ENCODE results near the gene SENP8. TPM values are rescaled to one million over a fixed set of nuclear protein-coding genes. Genes with fewer than 3 reads are reported as not detected.
A peak's percentile ranks its signal among the peaks of the same experiment; 100 is the strongest.
"Not testable (repeated sequence)": the region's sequence is repeated elsewhere in the genome, so short reads cannot be mapped to it uniquely, and the experiment has no call there.

The SENP8 gene
- total RNA-seq, 4 donors from 2014 or later = 5.1 to 6.7 (median 6.0) TPM

DNA sequence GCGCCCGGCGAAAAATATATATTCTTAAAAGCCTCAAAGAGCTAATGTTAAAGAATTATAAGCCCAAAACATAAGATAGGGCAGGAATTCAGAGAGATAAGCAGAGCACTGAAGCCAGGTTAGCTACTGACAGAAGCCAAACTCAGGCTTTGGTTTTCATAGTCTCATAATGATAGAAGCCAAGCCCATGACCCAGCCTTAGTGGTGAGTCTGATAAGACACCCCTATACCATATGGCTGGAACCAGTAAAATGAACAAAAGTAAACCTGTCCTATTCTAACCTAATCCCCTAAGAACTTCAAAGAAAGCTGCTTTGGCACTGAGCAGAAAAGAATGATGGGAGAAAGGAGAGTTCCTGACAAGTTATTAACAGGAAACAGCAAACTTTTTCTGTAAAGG is 26.2 kb upstream of the SENP8 start:
- Histone ChIP-seq H3K27me3 (no peaks in the 10 kb centered on the region), H3K27ac (peak overlapping the region in 2 of 3 donors; percentile 16 to 65), H3K4me3 (replicated peaks in 1 of 3) (no peak overlapping the region), H3K4me1 (peaks cover 39 to 46% of the 10 kb centered on the region in 2 donors), H3K9me3 (no peaks in the 10 kb centered on the region), H3K36me3 (no peaks in the 10 kb centered on the region)
- WGBS, 2 donors = 97 to 99% methylated on average over 3 of the region's 3 CpGs
- no peak for TF ChIP-seq POLR2A (IDR thresholded peaks at IDR 0.05)
- TF ChIP-seq, protein P1, sequence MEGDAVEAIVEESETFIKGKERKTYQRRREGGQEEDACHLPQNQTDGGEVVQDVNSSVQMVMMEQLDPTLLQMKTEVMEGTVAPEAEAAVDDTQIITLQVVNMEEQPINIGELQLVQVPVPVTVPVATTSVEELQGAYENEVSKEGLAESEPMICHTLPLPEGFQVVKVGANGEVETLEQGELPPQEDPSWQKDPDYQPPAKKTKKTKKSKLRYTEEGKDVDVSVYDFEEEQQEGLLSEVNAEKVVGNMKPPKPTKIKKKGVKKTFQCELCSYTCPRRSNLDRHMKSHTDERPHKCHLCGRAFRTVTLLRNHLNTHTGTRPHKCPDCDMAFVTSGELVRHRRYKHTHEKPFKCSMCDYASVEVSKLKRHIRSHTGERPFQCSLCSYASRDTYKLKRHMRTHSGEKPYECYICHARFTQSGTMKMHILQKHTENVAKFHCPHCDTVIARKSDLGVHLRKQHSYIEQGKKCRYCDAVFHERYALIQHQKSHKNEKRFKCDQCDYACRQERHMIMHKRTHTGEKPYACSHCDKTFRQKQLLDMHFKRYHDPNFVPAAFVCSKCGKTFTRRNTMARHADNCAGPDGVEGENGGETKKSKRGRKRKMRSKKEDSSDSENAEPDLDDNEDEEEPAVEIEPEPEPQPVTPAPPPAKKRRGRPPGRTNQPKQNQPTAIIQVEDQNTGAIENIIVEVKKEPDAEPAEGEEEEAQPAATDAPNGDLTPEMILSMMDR (IDR thresholded peaks at IDR 0.05) = no peak
- intact Hi-C loops (cut with DNase I) = no loop called here
- no peak for DNase-seq

DNA sequence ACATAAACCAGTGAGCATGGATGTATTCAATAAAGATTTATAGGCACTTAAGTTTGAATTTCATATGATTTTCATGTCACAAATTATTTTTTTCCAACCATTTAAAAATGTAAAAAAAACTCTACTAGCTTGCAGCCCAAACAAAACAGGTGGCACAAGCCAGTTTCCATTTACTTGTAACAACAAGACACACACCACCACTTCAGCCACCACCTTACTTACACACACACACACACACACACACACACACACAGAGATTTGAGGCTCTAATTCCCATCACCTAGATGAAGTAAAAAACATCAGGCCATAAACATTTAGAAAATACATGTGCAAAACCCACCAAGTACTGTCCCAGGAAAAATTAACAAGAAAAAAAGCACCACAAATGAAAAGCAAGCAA is 25.5 kb upstream of the SENP8 start:
- intact Hi-C loops (cut with DNase I) = no loop called here
- H3K4me1 ChIP-seq = peaks cover 35 to 39% of the 10 kb centered on the region in 2 donors
- H3K36me3 ChIP-seq = no peaks in the 10 kb centered on the region

DNA sequence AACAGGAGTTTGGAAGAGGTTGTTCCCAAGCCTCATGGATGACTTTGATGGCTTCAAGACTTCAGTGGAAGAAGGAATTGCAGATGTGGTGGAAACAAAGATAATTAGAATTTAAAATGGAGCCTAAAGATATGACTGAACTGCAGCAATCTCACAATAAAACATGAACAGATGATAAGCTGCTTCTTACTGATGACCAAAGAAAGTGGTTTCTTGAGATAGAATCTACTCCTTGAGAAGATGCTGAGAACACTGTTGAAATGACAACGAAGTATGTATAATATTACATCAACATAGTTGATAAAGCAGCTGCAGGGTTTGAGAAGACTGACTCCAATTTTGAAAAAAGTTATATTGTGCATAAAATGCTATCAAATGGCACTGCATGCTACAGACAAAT is 21.4 kb upstream of the SENP8 start:
- 100% methylated on average over 1 of the region's 1 CpG for WGBS, 2 donors
- no peak overlapping the region for H3K4me3 ChIP-seq (replicated peaks in 1 of 3)
- TF ChIP-seq POLR2A (IDR thresholded peaks at IDR 0.05) = no peak
- TF ChIP-seq, protein P1 (IDR thresholded peaks at IDR 0.05) = no peak
- no peaks in the 10 kb centered on the region for H3K9me3 ChIP-seq
- peaks cover 15 to 24% of the 10 kb centered on the region in 2 donors for H3K4me1 ChIP-seq
- no peak overlapping the region for H3K27ac ChIP-seq
- DNase-seq = no peak
- H3K27me3 ChIP-seq = no peaks in the 10 kb centered on the region
- no peaks in the 10 kb centered on the region for H3K36me3 ChIP-seq
- intact Hi-C loops (cut with DNase I) = no loop called here

More for the DNA sequence above, 25.5 kb upstream of the SENP8 start:
- DNase-seq = peak; percentile 64 to 66
- TF ChIP-seq, protein P1 (IDR thresholded peaks at IDR 0.05) = no peak
- TF ChIP-seq POLR2A (IDR thresholded peaks at IDR 0.05) = no peak
- H3K4me3 ChIP-seq (replicated peaks in 1 of 3) = no peak overlapping the region
- H3K9me3 ChIP-seq = no peaks in the 10 kb centered on the region
- peak overlapping the region in 1 of 3 donors; percentile 65 for H3K27ac ChIP-seq
- H3K27me3 ChIP-seq = no peaks in the 10 kb centered on the region

DNA sequence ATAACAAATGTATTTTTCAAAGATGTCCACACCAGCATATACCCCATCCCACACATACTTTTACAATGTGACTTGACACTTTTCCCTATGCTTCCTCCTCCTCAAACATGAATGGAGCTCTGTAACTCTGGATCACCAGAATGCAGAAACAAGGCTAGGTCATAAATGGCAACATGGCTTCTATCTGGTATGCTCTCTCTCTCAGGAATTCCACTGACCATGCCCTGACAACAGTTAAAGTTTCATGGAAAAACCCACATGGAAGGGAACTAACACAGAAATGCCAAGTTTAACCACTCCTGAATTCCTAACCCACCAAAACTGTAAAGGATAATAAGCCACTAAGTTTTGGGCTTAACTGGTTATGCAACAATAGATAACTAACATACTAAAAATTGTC is 20.2 kb upstream of the SENP8 start:
- no peak overlapping the region for H3K27ac ChIP-seq
- TF ChIP-seq, protein P1 (IDR thresholded peaks at IDR 0.05) = no peak
- no peak for TF ChIP-seq POLR2A (IDR thresholded peaks at IDR 0.05)
- H3K9me3 ChIP-seq = no peaks in the 10 kb centered on the region
- H3K27me3 ChIP-seq = no peaks in the 10 kb centered on the region
- no peaks in the 10 kb centered on the region for H3K36me3 ChIP-seq
- DNase-seq = no peak
- peaks cover 10 to 21% of the 10 kb centered on the region in 2 donors for H3K4me1 ChIP-seq
- no peak overlapping the region for H3K4me3 ChIP-seq (replicated peaks in 1 of 3)
- intact Hi-C loops (cut with DNase I) = no loop called here

DNA sequence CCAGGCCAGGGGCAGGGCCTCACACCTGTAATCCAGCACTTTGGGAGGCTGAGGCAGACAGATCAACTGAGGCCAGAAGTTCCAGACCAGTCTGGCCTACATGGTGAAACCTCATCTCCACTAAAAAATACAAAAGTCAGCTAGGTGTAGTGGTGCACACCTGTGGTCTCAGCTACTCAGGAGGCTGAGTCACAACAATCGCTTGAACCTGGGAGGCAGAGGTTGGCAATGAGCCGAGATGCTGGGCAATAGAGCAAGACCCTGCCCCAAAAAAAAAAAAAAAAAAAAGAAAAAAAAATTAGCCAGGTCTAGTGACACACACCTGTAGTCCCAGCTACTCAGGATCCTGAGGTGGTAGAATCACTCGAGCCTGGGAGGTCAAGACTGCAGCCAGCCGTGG is 19.0 kb upstream of the SENP8 start:
- H3K27ac ChIP-seq = no peak overlapping the region
- DNase-seq = peak; percentile 35 to 38
- no peak overlapping the region for H3K4me3 ChIP-seq (replicated peaks in 1 of 3)
- TF ChIP-seq POLR2A (IDR thresholded peaks at IDR 0.05) = no peak
- TF ChIP-seq, protein P1 (IDR thresholded peaks at IDR 0.05) = no peak
- 74 to 78% methylated on average over 4 of the region's 4 CpGs for WGBS, 2 donors
- H3K4me1 ChIP-seq = peaks cover 18% of the 10 kb centered on the region in 2 donors
- no peaks in the 10 kb centered on the region for H3K9me3 ChIP-seq
- no peaks in the 10 kb centered on the region for H3K36me3 ChIP-seq
- intact Hi-C loops (cut with DNase I) = no loop called here
- H3K27me3 ChIP-seq = no peaks in the 10 kb centered on the region

DNA sequence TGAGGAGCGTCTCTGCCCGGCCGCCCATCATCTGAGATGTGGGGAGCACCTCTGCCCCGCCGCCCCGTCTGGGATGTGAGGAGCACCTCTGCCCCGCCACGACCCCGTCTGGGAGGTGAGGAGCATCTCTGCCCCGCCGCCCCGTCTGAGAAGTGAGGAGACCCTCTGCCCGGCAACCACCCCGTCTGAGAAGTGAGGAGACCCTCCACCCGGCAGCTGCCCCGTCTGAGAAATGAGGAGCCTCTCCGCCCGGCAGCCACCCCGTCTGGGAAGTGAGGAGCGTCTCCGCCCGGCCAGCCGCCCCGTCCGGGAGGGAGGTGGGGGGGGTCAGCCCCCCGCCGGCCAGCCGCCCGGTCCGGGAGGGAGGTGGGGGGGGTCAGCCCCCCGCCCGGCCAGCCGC is 17.7 kb upstream of the SENP8 start:
- DNase-seq; H3K9me3 ChIP-seq; H3K36me3 ChIP-seq; intact Hi-C loops (cut with DNase I); H3K27ac ChIP-seq; H3K27me3 ChIP-seq; H3K4me3 ChIP-seq (replicated peaks in 1 of 3): not testable (repeated sequence)
- 93% methylated on average over 3 of the region's 33 CpGs; no CpG with 5 or more reads in 1 of the 2 donors for WGBS, 2 donors
- peaks cover 15 to 25% of the 10 kb centered on the region in 2 donors for H3K4me1 ChIP-seq
